NCI-H1417 (cell line): Measurements from ENCODE around the gene TMEM62.
A peak's percentile ranks its signal among the peaks of the same experiment; 100 is the strongest.
"Not testable (repeated sequence)": the region's sequence is repeated elsewhere in the genome, so short reads cannot be mapped to it uniquely, and the experiment has no call there.

Source experiments
- DNase-seq, 3 experiments: peaks; one replicate each; lab custom pipeline; 2025; lab: John Stamatoyannopoulos, UW

Gene TMEM62

GRCh38 chr15:43177147-43177546 is 43.8 kb downstream of the TMEM62 start:
- not testable (repeated sequence) for DNase-seq

GRCh38 chr15:43183270-43183669 is 49.9 kb downstream of the TMEM62 start:
- DNase-seq = no peak

- no peak for DNase-seq
These were observed 51.2 kb downstream of the TMEM62 start for GRCh38 chr15:43184407-43185124.

GRCh38 chr15:43185157-43186002 is 52.0 kb downstream of the TMEM62 start, which contains the start of gene CCNDBP1:
Gene CCNDBP1 (plus strand): TSS chr15:43185403. CDS start chr15:43185499, 96 bp downstream.
- peak; percentile 67 to 74 (median 68) for DNase-seq

GRCh38 chr15:43186003-43186353 is 52.6 kb downstream of the TMEM62 start:
- peak in 1 of 3 experiments; percentile 58 for DNase-seq

GRCh38 chr15:43187544-43188155 is 54.3 kb downstream of the TMEM62 start:
- DNase-seq = peak in 2 of 3 experiments; percentile 1 to 7

- DNase-seq = no peak
These were observed 55.9 kb downstream of the TMEM62 start for GRCh38 chr15:43189296-43189695.

GRCh38 chr15:43190178-43190577 is 56.8 kb downstream of the TMEM62 start:
- no peak for DNase-seq

GRCh38 chr15:43193710-43194109 is 60.3 kb downstream of the TMEM62 start:
- no peak for DNase-seq

GRCh38 chr15:43194795-43195194 is 61.4 kb downstream of the TMEM62 start:
- no peak for DNase-seq

- DNase-seq = no peak
These were observed 63.6 kb downstream of the TMEM62 start for GRCh38 chr15:43196760-43197548.

GRCh38 chr15:43197773-43198172 is 64.4 kb downstream of the TMEM62 start:
- not testable (repeated sequence) for DNase-seq

GRCh38 chr15:43198556-43198955 is 65.2 kb downstream of the TMEM62 start:
- not testable (repeated sequence) for DNase-seq

- no peak for DNase-seq
These were observed 65.6 kb downstream of the TMEM62 start for GRCh38 chr15:43198992-43199391.

- DNase-seq = no peak
These were observed 66.6 kb downstream of the TMEM62 start for GRCh38 chr15:43199945-43200488.

- peak in 2 of 3 experiments; percentile 1 to 11 for DNase-seq
These were observed 70.9 kb downstream of the TMEM62 start for GRCh38 chr15:43204016-43204901.

- no peak for DNase-seq
These were observed 72.7 kb downstream of the TMEM62 start for GRCh38 chr15:43206054-43206453.

GRCh38 chr15:43207024-43207423 is 73.6 kb downstream of the TMEM62 start:
- no peak for DNase-seq

GRCh38 chr15:43208052-43209002 is 74.9 kb downstream of the TMEM62 start:
- no peak for DNase-seq
